ENCODE data around the gene SLC5A11.

DNA sequence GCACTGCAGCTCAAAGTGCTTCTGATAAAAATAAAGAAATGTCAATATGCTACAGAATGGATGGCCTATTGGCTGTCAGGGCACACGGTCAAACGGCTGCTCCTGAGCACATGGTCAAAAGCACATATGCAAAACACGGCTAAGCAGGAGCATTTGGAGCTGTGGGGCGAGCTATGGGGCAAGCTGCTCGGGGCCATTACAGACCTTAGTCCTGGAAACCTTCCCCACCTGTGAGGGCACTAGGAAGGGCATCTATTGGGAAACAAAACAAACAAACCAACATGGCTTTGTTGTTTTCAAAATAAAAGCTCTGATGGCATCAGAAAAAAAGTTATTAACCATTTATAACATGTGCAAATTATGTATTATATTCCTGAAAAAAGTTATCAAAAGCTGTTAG lies 83.6 kb downstream of the SLC5A11 start:
- TF ChIP-seq CTCF (IDR thresholded peaks at IDR 0.05) = no peak
- no peak for TF ChIP-seq POLR2A (IDR thresholded peaks at IDR 0.05)

Data from heart left ventricle (tissue), 13 donors.